ENCODE results near the gene BBC3. TPM values are rescaled to one million over a fixed set of nuclear protein-coding genes. Genes with fewer than 3 reads are reported as not detected.
A peak's percentile ranks its signal among the peaks of the same experiment; 100 is the strongest.

Gene BBC3
- total RNA-seq, 1 donor from 2014 or later = 1.6 TPM

GRCh38 chr19:47188507-47189033, 42.4 kb downstream of the BBC3 start:
- no peak for ATAC-seq

- no peak for ATAC-seq
Observed at GRCh38 chr19:47187797-47188196, 43.2 kb downstream of the BBC3 start.

GRCh38 chr19:47187335-47187655, 43.7 kb downstream of the BBC3 start:
- no peak for ATAC-seq

GRCh38 chr19:47186446-47187334, 44.3 kb downstream of the BBC3 start:
- ATAC-seq = no peak

- ATAC-seq = no peak
Observed at GRCh38 chr19:47183601-47184000, 47.4 kb downstream of the BBC3 start.

DNA sequence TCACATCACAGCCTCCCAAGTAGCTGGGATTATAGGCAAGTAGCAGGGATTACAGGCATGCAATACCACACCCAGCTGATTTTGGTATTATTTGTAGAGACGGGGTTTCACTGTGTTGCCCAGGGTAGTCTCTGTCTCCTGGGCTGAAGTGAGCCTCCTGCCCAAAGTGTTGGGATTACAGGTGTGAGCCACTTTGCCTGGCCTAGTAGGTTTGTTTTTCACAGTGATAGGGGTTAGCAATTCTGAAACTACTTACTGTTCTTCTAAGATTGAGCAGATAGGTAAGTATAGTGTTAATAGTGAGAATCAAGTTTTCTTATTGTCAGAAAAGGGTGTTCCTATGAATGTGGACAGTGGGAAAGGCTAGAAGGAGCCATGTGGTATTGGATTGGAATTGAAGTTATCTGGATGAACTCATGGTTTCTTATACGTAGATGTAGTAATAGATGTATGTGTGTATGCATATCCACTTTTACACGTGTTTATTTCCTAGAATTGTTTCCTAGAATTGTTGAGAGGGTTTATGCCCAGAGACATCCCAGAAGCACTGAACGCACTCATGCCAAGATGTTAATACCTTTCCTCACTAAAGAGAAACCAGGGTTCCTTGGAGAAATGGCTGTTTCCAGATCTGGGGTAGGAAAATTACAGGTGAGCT, 51.2 kb downstream of the BBC3 start:
- ATAC-seq = no peak

GRCh38 chr19:47176627-47177090, 54.3 kb downstream of the BBC3 start:
- peak; percentile 17 for ATAC-seq

- no peak for ATAC-seq
Observed at GRCh38 chr19:47176071-47176626, 54.9 kb downstream of the BBC3 start.

- ATAC-seq = no peak
Observed at GRCh38 chr19:47172666-47173455, 58.1 kb downstream of the BBC3 start.

Other genes with a start within 250 kb of the BBC3 start
- 0.52 TPM for gene NPAS1, start 211.4 kb downstream of the BBC3 start, total RNA-seq
- gene TMEM160, start 182.6 kb downstream of the BBC3 start, total RNA-seq = 34.5 TPM
- 28.1 TPM for gene ZC3H4, start 117.4 kb downstream of the BBC3 start, total RNA-seq
- 53.2 TPM for gene SAE1, start 100.4 kb downstream of the BBC3 start, total RNA-seq
- gene CCDC9, start 25.3 kb upstream of the BBC3 start, total RNA-seq = 14.6 TPM
- 7.3 TPM for gene INAFM1, start 43.7 kb upstream of the BBC3 start, total RNA-seq
- gene C5AR1, start 78.7 kb upstream of the BBC3 start, total RNA-seq = 1.1 TPM
- 1.7 TPM for gene C5AR2, start 101.0 kb upstream of the BBC3 start, total RNA-seq
- gene DHX34, start 118.1 kb upstream of the BBC3 start, total RNA-seq = 7.9 TPM
- 0.64 TPM for gene MEIS3, start 188.3 kb upstream of the BBC3 start, total RNA-seq
- gene SLC8A2, start 240.7 kb upstream of the BBC3 start, total RNA-seq = 0.12 TPM

All from esophagus mucosa (tissue), 1 donor.